KMS-11 (cell line): ENCODE results near the gene ZP2.
"Not testable (repeated sequence)": the region's sequence is repeated elsewhere in the genome, so short reads cannot be mapped to it uniquely, and the experiment has no call there.

ENCODE experiments used
- H2AFZ ChIP-seq: fragments of 200-600 bp; sonication (generic); 2 replicates; pipeline ENCODE4 v1.6.1; 2016; ENCODE audit warnings: antibody characterized with exemption, mixed run types, low read depth
- H3K27ac ChIP-seq: fragments of 200-600 bp; sonication (generic); 2 replicates; pipeline ENCODE4 v1.6.1; 2016; ENCODE audit warnings: mild to moderate bottlenecking, mixed run types
- H3K27me3 ChIP-seq: fragments of 200-600 bp; sonication (generic); 2 replicates; pipeline ENCODE4 v1.6.1; 2017; ENCODE audit warnings: mild to moderate bottlenecking, low read depth, mixed run types, moderate library complexity; ENCODE audit not compliant: insufficient read depth
- H3K36me3 ChIP-seq: fragments of 200-600 bp; sonication (generic); 2 replicates; pipeline ENCODE4 v1.6.1; 2017; ENCODE audit warnings: mild to moderate bottlenecking, mixed run types; ENCODE audit not compliant: insufficient read depth
- H3K4me1 ChIP-seq: fragments of 200-600 bp; sonication (generic); 2 replicates; pipeline ENCODE4 v1.6.1; 2016; ENCODE audit warnings: mild to moderate bottlenecking, low read depth, mixed run types; ENCODE audit not compliant: poor library complexity, severe bottlenecking
- H3K4me2 ChIP-seq: fragments of 200-600 bp; sonication (generic); 2 replicates; pipeline ENCODE4 v1.7.0; 2016; ENCODE audit warnings: mild to moderate bottlenecking, mixed run types
- H3K4me3 ChIP-seq: fragments of 200-600 bp; sonication (generic); IDR thresholded peaks from 2 replicates; pipeline ENCODE4 v1.6.1; 2017; ENCODE audit warnings: low read depth, low read length, mixed read lengths; ENCODE audit not compliant: insufficient read depth
- H3K79me2 ChIP-seq: fragments of 200-600 bp; sonication (generic); 2 replicates; pipeline ENCODE4 v1.6.1; 2016; ENCODE audit warnings: low read depth, mixed run types; ENCODE audit not compliant: insufficient read depth
- H3K9ac ChIP-seq: fragments of 200-600 bp; sonication (generic); 2 replicates; pipeline ENCODE4 v1.6.1; 2016; ENCODE audit warnings: mild to moderate bottlenecking, mixed run types
- H4K20me1 ChIP-seq: fragments of 200-600 bp; sonication (generic); 2 replicates; pipeline ENCODE4 v1.6.1; 2016; ENCODE audit warnings: mild to moderate bottlenecking, mixed run types; ENCODE audit not compliant: insufficient read depth
- CTCF ChIP-seq: fragments of 200-600 bp; sonication (generic); conservative IDR thresholded peaks from 2 replicates; pipeline ENCODE4 v1.6.1; 2017; ENCODE audit warnings: low read depth, mild to moderate bottlenecking, antibody characterized with exemption, low read length, moderate library complexity, mixed read lengths

Gene ZP2

DNA sequence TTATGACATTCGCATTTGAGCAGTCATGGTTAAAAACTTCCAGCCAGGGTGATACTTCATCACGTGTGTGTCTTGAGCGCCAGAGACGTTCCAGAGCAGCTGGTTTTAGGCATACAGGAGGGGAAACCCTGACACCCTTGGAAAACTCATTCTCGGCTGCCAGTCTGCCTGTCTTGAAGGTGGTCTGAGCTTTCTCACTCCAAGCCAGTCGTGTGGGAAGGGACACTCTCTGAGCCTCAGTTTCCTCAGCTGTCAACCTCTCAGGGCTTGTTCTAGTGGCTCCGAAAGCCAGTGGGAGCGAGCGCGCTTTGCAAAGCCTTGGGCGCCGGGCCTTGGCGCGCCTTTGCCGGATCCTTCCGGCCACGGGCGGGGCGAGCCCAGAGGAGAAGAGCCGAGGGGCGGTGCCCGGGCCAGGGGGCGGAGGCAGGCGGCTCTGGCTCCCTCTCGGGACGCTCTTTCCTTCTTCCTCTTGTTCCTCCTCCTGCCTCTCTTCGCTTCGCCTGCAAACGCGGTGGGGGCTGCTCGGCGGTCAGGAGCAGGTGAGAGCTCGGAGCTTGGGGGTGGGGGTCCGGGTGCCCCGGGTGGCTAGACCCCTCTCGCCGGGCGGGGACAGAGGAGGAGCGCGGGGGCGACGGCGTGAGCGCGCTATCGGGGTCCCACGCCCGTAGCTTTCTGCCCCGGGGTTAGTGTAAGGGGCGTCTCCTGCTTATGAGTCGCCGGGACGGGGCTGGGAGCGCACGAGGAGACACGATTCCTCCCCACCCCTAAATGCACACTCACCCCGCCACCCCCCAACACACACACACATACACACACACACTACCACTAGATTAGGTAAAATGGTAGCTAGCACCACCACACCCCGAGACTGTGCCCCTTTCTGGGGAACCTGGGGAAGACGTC is 52.9 kb downstream of the ZP2 start, which contains the start of gene LDAF1:
Gene LDAF1 (plus strand): TSS at position 467 of the 903 bp plus-strand sequence. CDS start 2,509 bp downstream, outside the sequence.
- Histone ChIP-seq H3K79me2 (no peaks in the 10 kb centered on the region), H3K4me3 (no peak within 1 kb of the TSS), H2AFZ (peak within 1 kb of the TSS; percentile 100), H3K27ac (no peak within 1 kb of the TSS), H3K4me1 (peaks cover 7% of the 10 kb centered on the region), H3K4me2 (peak within 1 kb of the TSS; percentile 91), H3K36me3 (no peaks in the 10 kb centered on the region), H3K27me3 (no peaks in the 10 kb centered on the region), H3K9ac (peak within 1 kb of the TSS; percentile 43; the same call in 1 of the 2 replicates), H4K20me1 (no peaks in the 10 kb centered on the region)
- TF ChIP-seq CTCF = no peak

GRCh38 chr16:21157632-21158031 is 53.7 kb downstream of the ZP2 start:
- Histone ChIP-seq H3K4me1 (peaks cover 7% of the 10 kb centered on the region), H3K36me3 (no peaks in the 10 kb centered on the region), H3K27me3 (no peaks in the 10 kb centered on the region), H2AFZ (peak overlapping the region; percentile 100), H3K4me3 (no peak overlapping the region), H3K4me2 (peak overlapping the region; percentile 91), H3K27ac (no peak overlapping the region), H3K9ac (no peak overlapping the region; the same call in 1 of the 2 replicates), H3K79me2 (no peaks in the 10 kb centered on the region), H4K20me1 (no peaks in the 10 kb centered on the region)
- no peak for TF ChIP-seq CTCF

DNA sequence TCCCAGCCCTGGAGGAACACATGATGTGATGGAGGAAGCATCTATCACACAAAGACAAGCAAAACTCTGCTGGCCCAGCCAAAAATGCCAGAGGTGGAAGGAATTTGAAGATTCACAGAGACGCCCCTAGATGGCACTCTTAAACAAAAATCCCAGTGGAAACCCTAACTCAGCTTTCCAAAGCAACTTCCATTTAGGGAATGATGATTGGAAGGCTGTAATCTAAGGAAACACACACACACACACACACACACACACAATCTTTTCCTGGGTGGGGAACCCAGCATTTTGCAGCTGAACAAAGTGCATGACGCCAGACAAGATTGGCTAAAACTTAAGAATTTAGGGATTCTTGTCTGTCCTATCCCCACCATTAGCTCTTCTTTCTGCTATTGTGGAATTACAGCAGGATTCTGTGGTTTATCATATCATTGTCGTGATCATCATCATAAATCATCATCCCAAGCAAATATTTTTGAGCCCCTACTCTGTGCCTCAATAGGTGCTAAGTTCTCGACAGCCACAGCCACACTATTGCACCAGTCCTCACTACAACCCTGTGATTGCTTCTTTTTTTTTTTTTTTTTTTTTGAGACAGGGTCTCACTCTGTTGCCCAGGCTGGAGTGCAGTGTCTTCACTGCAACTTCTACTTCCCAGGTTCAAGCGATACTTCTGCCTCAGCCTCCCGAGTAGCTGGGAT is 54.5 kb downstream of the ZP2 start:
- Histone ChIP-seq H3K27me3 (no peaks in the 10 kb centered on the region), H2AFZ (no peak overlapping the region), H3K79me2 (no peaks in the 10 kb centered on the region), H3K4me2 (no peak overlapping the region), H3K36me3 (no peaks in the 10 kb centered on the region), H4K20me1 (no peaks in the 10 kb centered on the region), H3K27ac (no peak overlapping the region), H3K4me1 (peaks cover 7% of the 10 kb centered on the region), H3K9ac (no peak overlapping the region), H3K4me3 (no peak overlapping the region)
- peak; percentile 83 for TF ChIP-seq CTCF

- H3K79me2 ChIP-seq, H3K4me3 ChIP-seq, H3K36me3 ChIP-seq, H2AFZ ChIP-seq, H4K20me1 ChIP-seq, H3K9ac ChIP-seq, H3K27me3 ChIP-seq, H3K27ac ChIP-seq, H3K4me2 ChIP-seq, H3K4me1 ChIP-seq: not testable (repeated sequence)
Observed at GRCh38 chr16:21156011-21156410, 55.4 kb downstream of the ZP2 start.

- H3K79me2 ChIP-seq, H3K9ac ChIP-seq, H3K4me2 ChIP-seq, H3K4me1 ChIP-seq, H3K36me3 ChIP-seq, H2AFZ ChIP-seq, H4K20me1 ChIP-seq, H3K27ac ChIP-seq, H3K4me3 ChIP-seq, H3K27me3 ChIP-seq: not testable (repeated sequence)
Observed at GRCh38 chr16:21153124-21153729, 58.1 kb downstream of the ZP2 start.

DNA sequence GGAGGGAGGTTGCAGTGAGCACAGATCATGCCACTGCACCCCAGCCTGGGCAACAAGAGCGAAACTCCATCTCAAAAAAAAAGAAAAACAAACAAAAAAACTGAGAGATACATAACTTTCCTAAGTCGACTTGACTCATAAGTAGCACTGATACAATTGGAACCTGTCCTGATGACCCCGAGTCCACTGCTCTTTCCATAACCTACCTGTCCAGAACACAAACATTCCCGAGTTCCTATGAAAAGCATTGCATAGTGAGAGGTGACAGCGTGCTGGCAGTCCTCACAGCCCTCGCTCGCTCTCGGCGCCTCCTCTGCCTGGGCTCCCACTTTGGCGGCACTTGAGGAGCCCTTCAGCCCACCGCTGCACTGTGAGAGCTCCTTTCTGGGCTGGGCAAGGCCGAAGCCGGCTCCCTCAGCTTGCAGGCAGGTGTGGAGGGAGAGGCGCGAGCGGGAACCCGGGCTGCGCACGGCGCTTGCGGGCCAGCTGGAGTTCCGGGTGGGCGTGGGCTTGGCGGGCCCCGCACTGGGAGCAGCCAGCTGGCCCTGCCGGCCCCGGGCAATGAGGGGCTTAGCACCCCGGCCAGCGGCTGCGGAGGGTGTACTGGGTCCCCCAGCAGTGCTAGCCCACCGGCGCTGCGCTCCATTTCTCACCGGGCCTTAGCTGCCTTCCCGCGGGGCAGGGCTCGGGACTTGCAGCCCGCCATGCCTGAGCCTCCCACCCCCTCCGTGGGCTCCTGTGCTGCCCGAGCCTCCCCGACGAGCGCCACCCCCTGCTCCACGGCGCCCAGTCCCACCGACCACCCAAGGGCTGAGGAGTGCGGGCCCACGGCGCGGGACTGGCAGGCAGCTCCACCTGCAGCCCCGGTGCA is 59.0 kb downstream of the ZP2 start:
- H3K4me1 ChIP-seq, H3K4me3 ChIP-seq, H4K20me1 ChIP-seq, H2AFZ ChIP-seq, H3K9ac ChIP-seq, H3K36me3 ChIP-seq, H3K4me2 ChIP-seq, H3K27me3 ChIP-seq, H3K79me2 ChIP-seq, H3K27ac ChIP-seq: not testable (repeated sequence)
